Neural cell (in vitro differentiated cells): ENCODE results near the gene SUMO3.

Experiments
- CTCF ChIP-seq: fragments of 450-650 bp; IDR thresholded peaks from 2 replicates; pipeline ENCODE4 v1.5.1; 2014; ENCODE audit warnings: antibody characterized with exemption, mild to moderate bottlenecking, moderate library complexity; ENCODE audit not compliant: poor library complexity, severe bottlenecking
- TAF1 ChIP-seq: IDR thresholded peaks from 2 replicates; pipeline ENCODE4 v1.6.1; 2012; ENCODE audit warnings: low read depth

GRCh38 chr21:44820851-44821250, 3.0 kb upstream of the SUMO3 start:
- TF ChIP-seq CTCF: no peak
- no peak for TF ChIP-seq TAF1
